ENCODE results near the gene TSPAN9. TPM values are rescaled to one million over a fixed set of nuclear protein-coding genes. Genes with fewer than 3 reads are reported as not detected.

The TSPAN9 gene
- total RNA-seq, 4 donors from 2014 or later = 15.7 to 32.6 (median 26.2) TPM

DNA sequence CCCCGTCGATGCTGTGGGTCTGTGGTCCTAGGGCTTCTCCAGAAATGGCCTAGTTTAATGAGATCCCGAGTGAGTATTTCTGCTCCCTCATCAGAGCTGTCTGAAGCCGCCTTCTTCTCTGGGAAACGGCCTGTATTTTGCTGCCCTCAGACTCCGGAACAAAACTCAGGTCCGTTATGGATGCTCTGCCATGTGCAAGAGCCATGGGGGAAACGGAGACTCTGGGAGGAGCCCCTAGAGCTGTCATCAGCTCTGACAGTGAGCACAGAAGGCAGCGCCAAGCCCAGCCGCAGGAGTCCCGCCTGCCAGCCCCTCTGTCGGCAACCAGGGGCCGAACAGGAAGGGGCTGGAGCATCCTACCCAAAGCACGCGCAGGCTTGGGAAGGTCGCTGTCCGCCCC is 221.4 kb downstream of the TSPAN9 start:
- peaks cover 0 to 10% of the 10 kb centered on the region in 2 donors for H3K27me3 ChIP-seq
- H3K36me3 ChIP-seq = no peaks in the 10 kb centered on the region
- H3K27ac ChIP-seq = no peak overlapping the region
- TF ChIP-seq EP300 (IDR thresholded peaks at IDR 0.05) (no peak), POLR2A (IDR thresholded peaks at IDR 0.05) (no peak), CTCF (IDR thresholded peaks at IDR 0.05) (no peak)
- 48 to 54% methylated on average over 14 to 17 of the region's 17 CpGs for WGBS, 2 donors
- no peak for DNase-seq (ENCODE audit: low spot score in 2 of 2)
- H3K4me3 ChIP-seq = no peak overlapping the region
- peaks cover 0 to 38% (median 5%) of the 10 kb centered on the region in 4 donors for H3K4me1 ChIP-seq
- no peaks in the 10 kb centered on the region for H3K9me3 ChIP-seq

DNA sequence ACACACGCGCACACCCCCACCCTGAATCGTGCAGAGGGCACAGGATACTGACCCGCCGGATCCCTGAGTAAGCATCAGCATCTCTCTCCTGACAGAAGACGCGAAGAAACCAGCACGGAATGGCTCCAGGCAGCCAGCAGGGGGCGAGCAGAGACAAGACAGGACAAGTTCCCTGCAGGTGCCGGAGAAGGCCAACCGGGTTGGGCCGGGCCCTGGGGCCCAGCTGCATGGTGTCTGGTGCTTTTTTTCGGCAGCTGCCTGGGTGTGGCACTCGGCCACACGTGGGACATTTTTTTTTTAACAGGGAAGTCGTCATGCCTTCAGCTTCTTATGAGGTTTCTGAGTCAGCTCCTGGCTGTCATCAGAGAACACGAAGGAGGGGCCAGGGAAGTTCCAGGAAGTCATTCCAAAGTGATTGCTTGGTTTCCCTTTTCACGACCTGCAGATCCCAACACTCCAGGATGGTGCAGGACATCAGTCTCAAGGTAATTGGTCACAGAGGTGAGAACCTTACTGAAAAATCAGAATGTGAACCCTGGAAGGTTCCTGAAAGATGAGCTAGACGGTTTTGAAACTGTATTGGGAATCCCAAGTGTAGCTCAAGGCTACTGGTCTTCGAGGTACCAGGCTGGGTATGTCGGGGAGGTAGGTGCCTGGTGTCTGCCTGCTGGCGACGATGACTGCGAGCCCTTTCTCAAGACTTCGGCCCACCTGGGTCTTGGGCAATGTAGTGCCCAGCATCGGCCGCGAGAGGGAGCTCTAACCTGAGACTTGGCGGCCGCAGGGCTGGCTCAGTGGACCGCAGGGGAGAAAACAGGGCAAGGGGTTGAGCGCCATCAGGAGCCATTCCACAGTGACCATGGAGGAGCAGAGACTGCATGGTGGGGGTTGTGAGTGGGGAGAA is 223.0 kb downstream of the TSPAN9 start:
- Histone ChIP-seq H3K4me3 (peak overlapping the region in 2 of 4 donors; percentile 16 to 31), H3K9me3 (no peaks in the 10 kb centered on the region), H3K36me3 (no peaks in the 10 kb centered on the region), H3K27ac (no peak overlapping the region), H3K27me3 (peaks cover 0 to 25% of the 10 kb centered on the region in 2 donors), H3K4me1 (peaks cover 0 to 29% (median 7%) of the 10 kb centered on the region in 4 donors)
- TF ChIP-seq EP300 (IDR thresholded peaks at IDR 0.05) (peak in 1 of 2 donors; percentile 59), POLR2A (IDR thresholded peaks at IDR 0.05) (no peak), CTCF (IDR thresholded peaks at IDR 0.05) (peak; percentile 90 to 96 (median 92))
- 2% methylated on average over 32 of the region's 32 CpGs for WGBS, 2 donors
- DNase-seq (ENCODE audit: low spot score in 2 of 2) = peak; percentile 85 to 87

DNA sequence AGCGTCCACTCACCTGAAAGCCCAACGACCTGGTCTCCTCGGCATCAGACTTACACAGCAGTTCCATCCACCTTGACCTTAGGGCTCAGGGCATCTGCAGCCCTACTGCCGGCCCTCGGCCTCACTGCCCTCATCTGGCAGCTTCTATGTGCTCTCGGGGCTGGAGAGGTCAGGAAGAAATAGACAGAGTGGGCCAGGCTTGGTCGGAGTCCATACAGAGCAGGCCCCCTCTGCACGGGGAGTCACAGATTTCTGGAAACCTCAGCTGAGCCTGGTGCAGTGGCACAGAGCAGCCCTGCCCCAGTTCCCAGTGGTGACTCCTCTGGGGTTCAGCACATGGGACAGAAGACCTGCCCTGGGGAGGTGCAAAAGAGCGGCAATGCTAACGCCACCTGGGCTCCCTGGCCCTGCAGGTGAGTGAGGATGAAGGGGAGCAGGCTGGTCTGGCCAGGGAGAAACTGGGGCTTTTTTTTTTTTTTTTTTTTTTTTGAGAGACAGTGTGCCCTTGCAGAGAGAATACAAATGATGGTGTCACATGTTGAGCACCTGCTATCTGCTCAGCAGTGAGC is 223.7 kb downstream of the TSPAN9 start:
- no peak for DNase-seq (ENCODE audit: low spot score in 2 of 2)
- no peak overlapping the region for H3K27ac ChIP-seq
- peaks cover 0 to 25% of the 10 kb centered on the region in 2 donors for H3K27me3 ChIP-seq
- WGBS, 2 donors = 48 to 57% methylated on average over 8 to 10 of the region's 10 CpGs
- no peak overlapping the region for H3K4me3 ChIP-seq
- H3K9me3 ChIP-seq = no peaks in the 10 kb centered on the region
- H3K4me1 ChIP-seq = peaks cover 0 to 22% (median 7%) of the 10 kb centered on the region in 4 donors
- H3K36me3 ChIP-seq = no peaks in the 10 kb centered on the region
- TF ChIP-seq POLR2A (IDR thresholded peaks at IDR 0.05) (no peak), CTCF (IDR thresholded peaks at IDR 0.05) (no peak), EP300 (IDR thresholded peaks at IDR 0.05) (no peak)

DNA sequence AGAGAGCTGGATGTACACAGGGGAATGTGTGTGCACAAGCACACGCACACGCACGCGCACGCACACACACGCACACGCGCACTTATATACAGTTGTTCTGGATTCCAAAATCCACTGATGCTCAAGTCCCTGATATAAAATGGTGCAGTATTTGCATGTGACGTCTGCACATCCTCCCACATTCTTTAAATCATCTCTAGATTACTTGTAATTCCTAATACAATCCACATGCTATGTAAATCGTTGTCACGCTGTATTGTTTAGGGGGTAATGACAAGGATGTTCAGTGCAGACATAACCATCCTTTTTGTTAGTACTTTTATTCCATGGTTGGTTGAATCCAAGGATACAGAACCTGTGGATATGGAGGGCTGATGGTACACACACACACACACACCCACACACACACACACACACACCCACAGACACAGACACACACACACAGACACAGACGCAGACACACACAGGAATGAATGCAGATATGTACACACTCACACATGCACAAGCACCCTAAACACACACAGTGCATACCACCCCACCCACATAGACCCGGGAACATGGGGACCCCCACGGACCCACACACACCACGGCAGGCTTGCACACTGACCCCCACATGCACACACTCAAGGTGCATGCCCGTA is 225.3 kb downstream of the TSPAN9 start:
- DNase-seq (ENCODE audit: low spot score in 2 of 2) = no peak
- no peak overlapping the region for H3K4me3 ChIP-seq
- H3K36me3 ChIP-seq = no peaks in the 10 kb centered on the region
- WGBS, 2 donors = 73 to 82% methylated on average over 16 of the region's 16 CpGs
- H3K27ac ChIP-seq = no peak overlapping the region
- H3K4me1 ChIP-seq = peaks cover 0 to 12% (median 5%) of the 10 kb centered on the region in 4 donors
- TF ChIP-seq EP300 (IDR thresholded peaks at IDR 0.05) (no peak), CTCF (IDR thresholded peaks at IDR 0.05) (no peak), POLR2A (IDR thresholded peaks at IDR 0.05) (no peak)
- H3K9me3 ChIP-seq = no peaks in the 10 kb centered on the region
- H3K27me3 ChIP-seq = peaks cover 0 to 32% of the 10 kb centered on the region in 2 donors

Data from tibial nerve (tissue), 4 donors.